GM12865 (cell line): ENCODE data around the gene PRR12.
"Not testable (repeated sequence)": the region's sequence is repeated elsewhere in the genome, so short reads cannot be mapped to it uniquely, and the experiment has no call there.

Source experiments
- DNase-seq: peaks from one replicate; pipeline ENCODE4 v3.0.0; 2010; ENCODE audit warnings: low read depth
- H3K4me3 ChIP-seq: 2 replicates; pipeline ENCODE4 v1.5.1; 2011; ENCODE audit warnings: mild to moderate bottlenecking, low read depth, low read length, control low read depth
- TF ChIP-seq, protein P1 (sequence below): IDR thresholded peaks from 2 replicates; pipeline ENCODE4 v1.5.1; 2011; ENCODE audit warnings: low read length, control low read depth, low read depth, inconsistent platforms; ENCODE audit not compliant: insufficient read depth; ENCODE audit errors: missing control alignments

Gene PRR12

DNA sequence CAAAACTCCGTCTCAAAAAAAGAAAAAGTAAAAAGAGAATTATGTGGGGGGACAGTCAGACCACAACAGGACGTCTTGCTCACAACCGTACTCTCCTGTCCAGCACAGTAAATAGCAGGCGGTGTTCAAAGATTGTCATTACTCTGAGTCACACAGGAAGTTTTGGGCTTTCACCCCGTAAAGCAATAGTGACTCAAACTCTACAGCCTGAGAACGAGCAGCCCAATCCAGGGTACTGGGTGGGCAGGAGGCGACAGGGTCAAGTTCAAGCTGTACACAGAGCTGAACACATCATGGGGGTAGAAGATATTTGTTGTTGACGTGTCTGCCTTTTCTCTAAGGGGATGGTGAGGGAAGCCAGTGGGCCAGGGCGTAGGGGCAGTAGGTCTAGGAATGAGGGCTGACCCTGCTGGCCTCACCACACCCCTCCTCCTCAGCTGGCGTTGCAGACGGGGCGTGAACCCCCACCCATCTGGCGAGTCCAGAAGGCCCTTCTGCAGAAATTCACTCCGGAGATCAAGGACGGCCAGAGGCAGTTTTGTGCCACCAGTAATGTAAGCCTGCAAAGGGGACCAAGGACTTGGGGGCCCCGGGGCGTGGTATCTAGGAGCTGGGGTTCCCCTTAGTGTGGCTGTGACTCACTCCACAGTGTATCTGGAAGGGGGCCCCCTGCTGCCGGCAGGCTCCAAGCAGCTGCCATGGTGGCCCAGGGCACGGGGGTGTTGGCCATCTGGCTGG, 23.3 kb downstream of the PRR12 start:
- H3K4me3 ChIP-seq: no peak overlapping the region
- peak; percentile 48 for DNase-seq
- TF ChIP-seq, protein P1, sequence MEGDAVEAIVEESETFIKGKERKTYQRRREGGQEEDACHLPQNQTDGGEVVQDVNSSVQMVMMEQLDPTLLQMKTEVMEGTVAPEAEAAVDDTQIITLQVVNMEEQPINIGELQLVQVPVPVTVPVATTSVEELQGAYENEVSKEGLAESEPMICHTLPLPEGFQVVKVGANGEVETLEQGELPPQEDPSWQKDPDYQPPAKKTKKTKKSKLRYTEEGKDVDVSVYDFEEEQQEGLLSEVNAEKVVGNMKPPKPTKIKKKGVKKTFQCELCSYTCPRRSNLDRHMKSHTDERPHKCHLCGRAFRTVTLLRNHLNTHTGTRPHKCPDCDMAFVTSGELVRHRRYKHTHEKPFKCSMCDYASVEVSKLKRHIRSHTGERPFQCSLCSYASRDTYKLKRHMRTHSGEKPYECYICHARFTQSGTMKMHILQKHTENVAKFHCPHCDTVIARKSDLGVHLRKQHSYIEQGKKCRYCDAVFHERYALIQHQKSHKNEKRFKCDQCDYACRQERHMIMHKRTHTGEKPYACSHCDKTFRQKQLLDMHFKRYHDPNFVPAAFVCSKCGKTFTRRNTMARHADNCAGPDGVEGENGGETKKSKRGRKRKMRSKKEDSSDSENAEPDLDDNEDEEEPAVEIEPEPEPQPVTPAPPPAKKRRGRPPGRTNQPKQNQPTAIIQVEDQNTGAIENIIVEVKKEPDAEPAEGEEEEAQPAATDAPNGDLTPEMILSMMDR: no peak

DNA sequence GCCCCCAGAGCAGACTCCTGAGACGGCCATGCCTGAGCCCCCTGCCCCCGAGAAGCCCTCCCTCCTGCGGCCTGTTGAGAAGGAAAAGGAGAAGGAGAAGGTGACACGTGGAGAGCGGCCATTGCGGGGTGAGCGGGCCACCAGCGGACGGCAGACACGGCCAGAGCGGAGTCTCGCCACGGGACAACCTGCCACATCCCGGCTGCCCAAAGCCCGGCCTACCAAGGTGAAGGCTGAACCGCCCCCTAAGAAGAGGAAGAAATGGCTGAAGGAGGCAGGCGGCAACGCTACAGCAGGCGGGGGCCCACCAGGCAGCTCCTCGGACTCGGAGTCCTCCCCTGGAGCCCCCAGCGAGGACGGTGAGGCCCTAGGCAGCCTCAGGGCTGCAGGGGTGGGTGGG, 24.9 kb downstream of the PRR12 start:
- H3K4me3 ChIP-seq: no peak overlapping the region
- TF ChIP-seq, protein P1: no peak
- DNase-seq: no peak

DNA sequence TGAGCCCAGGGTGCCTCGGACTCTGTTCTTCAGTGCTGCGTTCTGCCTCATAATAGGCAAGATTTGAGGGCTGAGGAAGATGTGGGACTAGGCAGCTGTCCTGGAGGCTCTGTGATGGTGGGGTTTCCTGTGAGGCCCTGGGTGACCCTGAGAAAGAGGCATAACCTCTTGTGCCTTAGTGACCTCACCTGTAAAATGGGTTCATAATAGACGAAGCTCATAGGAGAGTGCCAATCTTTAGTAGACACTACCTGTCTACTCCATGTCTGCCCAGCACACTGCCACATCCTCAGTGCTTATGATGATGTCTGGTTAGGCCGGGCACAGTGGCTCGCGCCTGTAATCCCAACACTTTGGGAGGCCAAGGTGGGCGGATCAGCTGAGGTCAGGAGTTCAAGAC, 25.6 kb downstream of the PRR12 start:
- no peak for DNase-seq
- TF ChIP-seq, protein P1: no peak
- no peak overlapping the region for H3K4me3 ChIP-seq

DNA sequence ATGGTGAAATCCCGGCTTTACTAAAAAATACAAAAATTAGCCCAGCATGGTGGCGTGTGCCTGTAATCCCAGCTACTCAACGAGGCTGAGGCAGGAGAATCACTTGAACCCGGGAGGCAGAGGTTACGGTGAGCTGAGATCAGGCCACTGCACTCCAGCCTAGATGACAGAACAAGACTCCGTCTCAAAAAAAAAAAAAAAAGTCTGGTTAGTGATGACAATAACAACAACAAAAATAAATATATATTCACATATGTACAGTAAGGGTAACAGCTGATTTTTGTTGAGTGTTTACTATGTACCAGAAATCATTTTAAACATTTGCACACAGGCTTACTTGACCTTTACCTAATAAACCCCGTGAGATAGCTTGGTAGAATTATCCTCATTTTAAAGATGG, 26.0 kb downstream of the PRR12 start:
- TF ChIP-seq, protein P1: no peak
- H3K4me3 ChIP-seq: no peak overlapping the region
- DNase-seq: no peak

DNA sequence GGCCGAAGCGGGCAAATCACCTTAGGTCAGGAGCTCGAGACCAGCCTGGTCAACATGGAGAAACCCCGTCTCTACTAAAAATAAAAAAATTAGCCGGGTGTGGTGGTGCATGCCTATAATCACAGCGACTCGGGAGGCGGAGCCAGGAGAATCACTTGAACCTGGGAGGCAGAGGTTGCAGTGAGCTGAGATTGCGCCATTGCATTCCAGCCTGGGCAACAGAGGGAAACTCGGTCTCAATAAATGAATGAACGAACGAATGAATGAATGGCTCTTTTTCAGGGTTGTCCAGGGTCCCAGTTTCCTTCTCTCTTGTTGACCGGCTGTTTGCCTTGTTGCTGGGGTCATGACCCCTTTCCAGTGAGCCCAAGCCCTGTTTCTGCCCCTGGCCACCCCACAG, 26.9 kb downstream of the PRR12 start:
- H3K4me3 ChIP-seq, DNase-seq: not testable (repeated sequence)

DNA sequence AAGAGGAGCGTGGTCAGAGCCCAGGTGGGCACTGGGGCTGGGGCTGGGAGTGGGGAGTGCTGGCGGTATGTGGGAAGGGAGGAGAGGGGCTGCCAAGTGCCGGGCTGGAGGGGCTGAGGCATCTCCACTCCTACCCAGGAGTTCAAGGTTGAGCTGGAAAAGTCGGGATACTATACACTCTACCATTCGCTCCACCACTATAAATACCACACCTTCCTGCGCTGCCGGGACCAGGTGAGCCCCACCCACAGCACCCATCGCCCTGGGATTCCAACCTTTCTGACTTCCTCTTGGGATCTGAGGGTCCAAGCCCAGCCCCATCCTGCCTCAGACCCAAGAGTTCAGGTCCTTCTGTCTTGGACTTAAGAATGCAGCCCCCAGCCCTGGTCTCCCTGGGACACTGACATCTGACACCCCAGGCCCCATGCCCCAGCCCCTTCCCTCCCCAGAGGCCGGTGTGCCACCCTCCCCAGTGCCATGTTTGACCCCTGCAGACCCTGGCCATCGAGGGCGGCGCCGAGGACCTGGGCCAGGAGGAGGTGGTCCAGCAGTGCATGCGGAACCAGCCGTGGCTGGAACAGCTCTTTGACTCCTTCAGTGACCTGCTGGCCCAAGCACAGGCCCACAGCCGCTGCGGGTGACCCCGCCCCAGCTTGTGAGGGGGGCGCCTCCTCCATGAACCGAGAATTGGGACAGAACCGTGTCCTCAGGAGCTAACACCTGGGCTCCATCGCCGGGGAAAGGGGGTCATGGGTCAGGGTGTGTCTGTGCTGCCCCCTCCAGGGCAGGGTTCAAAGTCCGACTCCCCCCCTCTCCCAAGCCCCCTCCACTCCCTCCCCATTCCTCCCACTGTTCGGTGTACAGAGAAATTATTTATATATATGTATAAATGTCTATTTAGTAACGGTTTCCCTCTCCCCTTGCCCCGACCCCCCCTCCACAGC, 34.3 kb downstream of the PRR12 start:
- TF ChIP-seq, protein P1: no peak
- no peak for DNase-seq
- H3K4me3 ChIP-seq: no peak overlapping the region

DNA sequence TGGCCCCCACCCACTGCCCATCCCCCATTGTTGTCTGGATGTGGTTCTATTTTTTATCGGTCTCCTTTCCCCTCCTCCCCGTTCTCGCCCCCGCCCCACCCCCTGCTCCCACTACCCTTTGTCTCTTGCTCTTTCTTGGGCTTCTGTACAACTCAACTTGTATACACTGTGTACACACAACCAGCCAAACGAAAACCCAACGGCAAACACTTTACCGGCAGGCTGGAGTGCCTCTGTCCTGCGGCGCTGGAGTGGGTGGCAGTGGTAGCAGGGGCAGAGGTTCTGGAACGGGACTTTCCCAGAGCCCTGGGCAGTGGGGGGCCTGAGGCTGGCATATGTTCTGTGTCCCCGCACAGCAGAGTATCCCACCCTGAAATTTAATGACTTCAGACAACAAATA, 35.2 kb downstream of the PRR12 start:
- no peak overlapping the region for H3K4me3 ChIP-seq
- no peak for DNase-seq
- TF ChIP-seq, protein P1: no peak
